Measurements from ENCODE around the gene SLC17A8. TPM values are rescaled to one million over a fixed set of nuclear protein-coding genes. Genes with fewer than 3 reads are reported as not detected.
A peak's percentile ranks its signal among the peaks of the same experiment; 100 is the strongest.
"Not testable (repeated sequence)": the region's sequence is repeated elsewhere in the genome, so short reads cannot be mapped to it uniquely, and the experiment has no call there.

SLC17A8 gene
- not detected in 2 replicates for total RNA-seq (2022)
- Bru-seq, nascent RNA, result percentile 6 among the genes with signal in this experiment
- BruChase-seq, experiment 1, labeled RNA remaining after a 2-hour chase, result percentile 20 among the genes with signal in this experiment
- BruChase-seq, experiment 2, labeled RNA remaining after a 6-hour chase, result percentile 20 among the genes with signal in this experiment
- long read RNA-seq, result 0 reads

DNA sequence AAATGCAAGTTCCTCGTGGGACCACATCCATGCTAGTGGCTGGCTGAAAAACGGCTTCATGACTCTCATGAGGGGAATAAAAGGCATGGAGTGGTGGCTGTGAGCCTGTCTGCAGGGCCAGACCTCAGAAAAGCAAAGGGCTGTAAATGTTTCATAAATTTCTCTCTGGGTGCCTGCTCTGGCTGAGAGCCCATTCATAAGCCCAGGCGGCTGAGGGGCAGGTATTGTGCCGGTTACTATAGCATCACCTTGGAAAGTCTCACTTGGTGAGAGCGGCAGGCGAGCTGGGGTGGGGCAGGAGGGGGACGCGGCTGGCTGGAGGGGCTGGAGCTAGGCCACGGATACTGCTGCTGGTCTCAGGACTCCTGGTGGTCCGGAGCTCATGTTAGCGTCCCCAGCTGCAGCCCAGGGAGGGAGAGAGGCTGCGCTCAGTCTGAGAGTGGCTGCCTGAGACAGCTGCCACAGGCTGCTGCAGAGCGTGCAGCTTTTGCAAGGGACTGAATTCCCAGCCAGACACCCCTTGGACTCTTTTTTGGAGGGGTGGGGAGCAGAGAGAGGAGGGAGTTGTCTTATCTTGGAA lies at the start of gene SLC17A8:
Gene SLC17A8, plus strand, starts transcription at position 431 of the 580 bp plus-strand sequence. CDS start 318 bp downstream, outside the sequence.
- no peaks in the 10 kb centered on the region for H3K4me1 ChIP-seq
- H3K27me3 ChIP-seq (replicated peaks; ENCODE audit: control insufficient read depth, insufficient read depth, low read length), result no peaks in the 10 kb centered on the region
- H3K4me1 Mint-ChIP-seq (ENCODE audit: low read depth, unreplicated experiment), result no peaks in the 10 kb centered on the region
- no peaks in the 10 kb centered on the region for H3K9me3 Mint-ChIP-seq (ENCODE audit: unreplicated experiment)
- no peak within 1 kb of the TSS for H3K4me3 ChIP-seq (ENCODE audit: low read depth, low read length)
- BruUV-seq (replicated peaks), result no TSS peak
- no peak within 1 kb of the TSS for H3K27ac Mint-ChIP-seq (ENCODE audit: unreplicated experiment)
- H3K4me3 Mint-ChIP-seq (ENCODE audit: unreplicated experiment), result no peak within 1 kb of the TSS
- H3K27me3 Mint-ChIP-seq (ENCODE audit: insufficient read depth, unreplicated experiment), result peaks cover 21% of the 10 kb centered on the region
- intact Hi-C loops (cut with micrococcal nuclease; ENCODE audit: unreplicated experiment), result no loop called here
- H3K9me3 ChIP-seq, result no peaks in the 10 kb centered on the region
- no peak for DNase-seq
- POLR2A ChIA-PET, result no interaction called here
- H3K36me3 ChIP-seq (ENCODE audit: control insufficient read depth, insufficient read depth, low read length), result no peaks in the 10 kb centered on the region
- H3K36me3 Mint-ChIP-seq (ENCODE audit: insufficient read depth, unreplicated experiment), result no peaks in the 10 kb centered on the region
- CTCF ChIA-PET, result no interaction called here
- TF ChIP-seq, protein P1, sequence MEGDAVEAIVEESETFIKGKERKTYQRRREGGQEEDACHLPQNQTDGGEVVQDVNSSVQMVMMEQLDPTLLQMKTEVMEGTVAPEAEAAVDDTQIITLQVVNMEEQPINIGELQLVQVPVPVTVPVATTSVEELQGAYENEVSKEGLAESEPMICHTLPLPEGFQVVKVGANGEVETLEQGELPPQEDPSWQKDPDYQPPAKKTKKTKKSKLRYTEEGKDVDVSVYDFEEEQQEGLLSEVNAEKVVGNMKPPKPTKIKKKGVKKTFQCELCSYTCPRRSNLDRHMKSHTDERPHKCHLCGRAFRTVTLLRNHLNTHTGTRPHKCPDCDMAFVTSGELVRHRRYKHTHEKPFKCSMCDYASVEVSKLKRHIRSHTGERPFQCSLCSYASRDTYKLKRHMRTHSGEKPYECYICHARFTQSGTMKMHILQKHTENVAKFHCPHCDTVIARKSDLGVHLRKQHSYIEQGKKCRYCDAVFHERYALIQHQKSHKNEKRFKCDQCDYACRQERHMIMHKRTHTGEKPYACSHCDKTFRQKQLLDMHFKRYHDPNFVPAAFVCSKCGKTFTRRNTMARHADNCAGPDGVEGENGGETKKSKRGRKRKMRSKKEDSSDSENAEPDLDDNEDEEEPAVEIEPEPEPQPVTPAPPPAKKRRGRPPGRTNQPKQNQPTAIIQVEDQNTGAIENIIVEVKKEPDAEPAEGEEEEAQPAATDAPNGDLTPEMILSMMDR (IDR thresholded peaks at IDR 0.05; ENCODE audit: insufficient read depth in 1 of 2, low read depth in 1 of 2, low read length in 1 of 2, severe bottlenecking in 1 of 2, unreplicated experiment in 1 of 2), result no peak

DNA sequence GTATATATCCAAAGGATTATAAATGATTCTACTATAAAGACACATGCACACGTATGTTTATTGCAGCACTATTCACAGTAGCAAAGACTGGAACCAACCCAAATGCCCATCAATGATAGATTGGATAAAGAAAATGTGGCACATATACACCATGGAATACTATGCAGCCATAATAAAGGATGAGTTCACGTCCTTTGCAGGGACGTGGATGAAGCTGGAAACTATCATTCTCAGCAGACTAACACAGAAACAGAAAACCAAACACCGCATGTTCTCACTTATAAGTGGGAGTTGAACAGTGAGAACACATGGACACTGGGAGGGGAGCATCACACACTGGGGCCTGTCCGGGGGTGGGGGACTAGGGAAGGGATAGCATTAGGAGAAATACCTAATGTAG lies 48.7 kb upstream of the SLC17A8 start:
- H3K27me3 ChIP-seq (replicated peaks; ENCODE audit: control insufficient read depth, insufficient read depth, low read length); CTCF ChIA-PET; H3K4me3 ChIP-seq (ENCODE audit: low read depth, low read length); H3K9me3 ChIP-seq; POLR2A ChIA-PET; H3K27ac Mint-ChIP-seq (ENCODE audit: unreplicated experiment); H3K36me3 ChIP-seq (ENCODE audit: control insufficient read depth, insufficient read depth, low read length); H3K4me3 Mint-ChIP-seq (ENCODE audit: unreplicated experiment); BruUV-seq (replicated peaks); H3K4me1 ChIP-seq; H3K4me1 Mint-ChIP-seq (ENCODE audit: low read depth, unreplicated experiment); H3K27me3 Mint-ChIP-seq (ENCODE audit: insufficient read depth, unreplicated experiment); DNase-seq; intact Hi-C loops (cut with micrococcal nuclease; ENCODE audit: unreplicated experiment): not testable (repeated sequence)
- Mint-ChIP-seq H3K9me3 (ENCODE audit: unreplicated experiment) (peaks cover 21% of the 10 kb centered on the region), H3K36me3 (ENCODE audit: insufficient read depth, unreplicated experiment) (peaks cover 60% of the 10 kb centered on the region)

DNA sequence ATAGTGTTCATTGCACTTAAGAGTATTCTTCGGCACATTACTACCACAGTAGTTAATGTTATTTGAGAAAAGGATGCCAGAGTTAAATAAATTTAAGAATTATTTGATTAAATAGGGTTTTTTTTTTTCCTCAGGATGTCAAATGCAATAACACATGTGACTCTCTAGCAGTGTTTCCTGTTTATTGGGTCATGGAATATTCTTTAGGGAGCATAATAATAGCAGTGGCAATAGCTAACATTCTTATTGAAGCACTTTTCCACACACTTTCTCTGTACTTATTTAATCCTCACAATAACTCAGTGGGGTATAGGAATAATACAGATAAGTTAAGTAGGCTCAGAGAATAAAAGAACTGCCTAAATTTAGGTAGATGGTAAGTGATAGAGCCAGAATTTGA lies 45.6 kb upstream of the SLC17A8 start:
- H3K9me3 ChIP-seq, result no peaks in the 10 kb centered on the region
- TF ChIP-seq, protein P1 (IDR thresholded peaks at IDR 0.05; ENCODE audit: insufficient read depth in 1 of 2, low read depth in 1 of 2, low read length in 1 of 2, severe bottlenecking in 1 of 2, unreplicated experiment in 1 of 2), result no peak
- POLR2A ChIA-PET, result no interaction called here
- Mint-ChIP-seq H3K4me1 (ENCODE audit: low read depth, unreplicated experiment) (no peaks in the 10 kb centered on the region), H3K4me3 (ENCODE audit: unreplicated experiment) (no peak overlapping the region), H3K27me3 (ENCODE audit: insufficient read depth, unreplicated experiment) (no peaks in the 10 kb centered on the region), H3K27ac (ENCODE audit: unreplicated experiment) (no peak overlapping the region), H3K36me3 (ENCODE audit: insufficient read depth, unreplicated experiment) (peaks cover 50% of the 10 kb centered on the region), H3K9me3 (ENCODE audit: unreplicated experiment) (peaks cover 8% of the 10 kb centered on the region)
- intact Hi-C loops (cut with micrococcal nuclease; ENCODE audit: unreplicated experiment), result no loop called here
- BruUV-seq (replicated peaks), result no TSS peak
- H3K4me1 ChIP-seq, result no peaks in the 10 kb centered on the region
- no peak overlapping the region for H3K4me3 ChIP-seq (ENCODE audit: low read depth, low read length)
- H3K27me3 ChIP-seq (replicated peaks; ENCODE audit: control insufficient read depth, insufficient read depth, low read length), result no peaks in the 10 kb centered on the region
- no peak for DNase-seq
- CTCF ChIA-PET, result no interaction called here
- H3K36me3 ChIP-seq (ENCODE audit: control insufficient read depth, insufficient read depth, low read length), result no peaks in the 10 kb centered on the region
